ENCODE results near the gene SETMAR. TPM values are rescaled to one million over a fixed set of nuclear protein-coding genes. Genes with fewer than 3 reads are reported as not detected.
A peak's percentile ranks its signal among the peaks of the same experiment; 100 is the strongest.
"Not testable (repeated sequence)": the region's sequence is repeated elsewhere in the genome, so short reads cannot be mapped to it uniquely, and the experiment has no call there.

Gene SETMAR
- total RNA-seq, result 10 to 100 TPM; 23.6 to 25.0 TPM

- Mint-ChIP-seq H3K27ac (peak within 1 kb of the TSS; percentile 97), H3K36me3 (peaks cover 33% of the 10 kb centered on the region), H3K9me3 (peaks cover 4% of the 10 kb centered on the region), H3K4me3 (peak within 1 kb of the TSS; percentile 91), H3K4me1 (peaks cover 30% of the 10 kb centered on the region), H3K27me3 (no peaks in the 10 kb centered on the region)
- DNase-seq, result peak; percentile 87
Measured at GRCh38 chr3:4303187-4304123, at the start of gene SETMAR. Gene SETMAR, plus strand, starts transcription at chr3:4303369. Its CDS starts 2 bp downstream, at chr3:4303371.

GRCh38 chr3:4261406-4261805, 41.8 kb upstream of the SETMAR start:
- peaks cover 1% of the 10 kb centered on the region for H3K36me3 Mint-ChIP-seq
- no peaks in the 10 kb centered on the region for H3K9me3 Mint-ChIP-seq
- no peaks in the 10 kb centered on the region for H3K27me3 Mint-ChIP-seq
- no peak overlapping the region for H3K27ac Mint-ChIP-seq
- no peaks in the 10 kb centered on the region for H3K4me1 Mint-ChIP-seq
- H3K4me3 Mint-ChIP-seq, result no peak overlapping the region
- DNase-seq, result no peak

- Mint-ChIP-seq H3K36me3 (no peaks in the 10 kb centered on the region), H3K4me1 (no peaks in the 10 kb centered on the region), H3K9me3 (no peaks in the 10 kb centered on the region), H3K27ac (no peak overlapping the region), H3K4me3 (no peak overlapping the region), H3K27me3 (no peaks in the 10 kb centered on the region)
- DNase-seq, result no peak
Measured at GRCh38 chr3:4264040-4264439, 39.1 kb upstream of the SETMAR start.

GRCh38 chr3:4270720-4271119, 32.4 kb upstream of the SETMAR start:
- H3K9me3 Mint-ChIP-seq, result no peaks in the 10 kb centered on the region
- H3K4me1 Mint-ChIP-seq, result peaks cover 4% of the 10 kb centered on the region
- no peak for DNase-seq
- H3K4me3 Mint-ChIP-seq, result no peak overlapping the region
- no peak overlapping the region for H3K27ac Mint-ChIP-seq
- H3K36me3 Mint-ChIP-seq, result no peaks in the 10 kb centered on the region
- no peaks in the 10 kb centered on the region for H3K27me3 Mint-ChIP-seq

GRCh38 chr3:4271834-4272233, 31.3 kb upstream of the SETMAR start:
- H3K4me3 Mint-ChIP-seq, result no peak overlapping the region
- no peaks in the 10 kb centered on the region for H3K36me3 Mint-ChIP-seq
- no peaks in the 10 kb centered on the region for H3K27me3 Mint-ChIP-seq
- DNase-seq, result no peak
- peaks cover 4% of the 10 kb centered on the region for H3K4me1 Mint-ChIP-seq
- H3K27ac Mint-ChIP-seq, result no peak overlapping the region
- no peaks in the 10 kb centered on the region for H3K9me3 Mint-ChIP-seq

- Mint-ChIP-seq H3K27ac (no peak overlapping the region), H3K4me3 (no peak overlapping the region), H3K9me3 (no peaks in the 10 kb centered on the region), H3K4me1 (no peaks in the 10 kb centered on the region), H3K36me3 (no peaks in the 10 kb centered on the region), H3K27me3 (no peaks in the 10 kb centered on the region)
- no peak for DNase-seq
Measured at GRCh38 chr3:4279516-4280105, 23.6 kb upstream of the SETMAR start.

GRCh38 chr3:4281991-4282390, 21.2 kb upstream of the SETMAR start:
- H3K36me3 Mint-ChIP-seq, result no peaks in the 10 kb centered on the region
- H3K4me1 Mint-ChIP-seq, result no peaks in the 10 kb centered on the region
- H3K27ac Mint-ChIP-seq, result no peak overlapping the region
- no peaks in the 10 kb centered on the region for H3K9me3 Mint-ChIP-seq
- no peak overlapping the region for H3K4me3 Mint-ChIP-seq
- H3K27me3 Mint-ChIP-seq, result no peaks in the 10 kb centered on the region
- DNase-seq, result no peak

- Mint-ChIP-seq H3K4me3 (no peak overlapping the region), H3K9me3 (no peaks in the 10 kb centered on the region), H3K27me3 (no peaks in the 10 kb centered on the region), H3K27ac (no peak overlapping the region), H3K36me3 (no peaks in the 10 kb centered on the region), H3K4me1 (no peaks in the 10 kb centered on the region)
- DNase-seq, result no peak
Measured at GRCh38 chr3:4284865-4285264, 18.3 kb upstream of the SETMAR start.

- Mint-ChIP-seq H3K27me3 (no peaks in the 10 kb centered on the region), H3K9me3 (no peaks in the 10 kb centered on the region), H3K4me1 (peaks cover 10% of the 10 kb centered on the region), H3K36me3 (no peaks in the 10 kb centered on the region), H3K27ac (no peak overlapping the region), H3K4me3 (no peak overlapping the region)
- DNase-seq, result no peak
Measured at GRCh38 chr3:4289044-4289443, 14.1 kb upstream of the SETMAR start.

GRCh38 chr3:4290272-4290893, 12.8 kb upstream of the SETMAR start:
- Mint-ChIP-seq H3K4me1 (peaks cover 10% of the 10 kb centered on the region), H3K4me3 (no peak overlapping the region), H3K9me3 (no peaks in the 10 kb centered on the region), H3K27me3 (no peaks in the 10 kb centered on the region), H3K27ac (no peak overlapping the region), H3K36me3 (no peaks in the 10 kb centered on the region)
- DNase-seq, result peak; percentile 11

GRCh38 chr3:4292301-4292700, 10.9 kb upstream of the SETMAR start:
- Mint-ChIP-seq H3K4me3 (no peak overlapping the region), H3K27me3 (no peaks in the 10 kb centered on the region), H3K27ac (peak overlapping the region; percentile 5), H3K36me3 (no peaks in the 10 kb centered on the region), H3K4me1 (peaks cover 10% of the 10 kb centered on the region), H3K9me3 (no peaks in the 10 kb centered on the region)
- no peak for DNase-seq

- no peaks in the 10 kb centered on the region for H3K27me3 Mint-ChIP-seq
- no peaks in the 10 kb centered on the region for H3K36me3 Mint-ChIP-seq
- no peak overlapping the region for H3K27ac Mint-ChIP-seq
- H3K9me3 Mint-ChIP-seq, result no peaks in the 10 kb centered on the region
- peaks cover 10% of the 10 kb centered on the region for H3K4me1 Mint-ChIP-seq
- no peak for DNase-seq
- H3K4me3 Mint-ChIP-seq, result no peak overlapping the region
Measured at GRCh38 chr3:4294616-4295327, 8.4 kb upstream of the SETMAR start.

GRCh38 chr3:4296454-4296853, 6.7 kb upstream of the SETMAR start:
- not testable (repeated sequence) for H3K27me3 Mint-ChIP-seq, H3K27ac Mint-ChIP-seq, DNase-seq, H3K4me3 Mint-ChIP-seq, H3K9me3 Mint-ChIP-seq, H3K36me3 Mint-ChIP-seq
- peaks cover 12% of the 10 kb centered on the region for H3K4me1 Mint-ChIP-seq

GRCh38 chr3:4297486-4297885, 5.7 kb upstream of the SETMAR start:
- Mint-ChIP-seq H3K27me3 (no peaks in the 10 kb centered on the region), H3K27ac (no peak overlapping the region), H3K36me3 (peaks cover 4% of the 10 kb centered on the region), H3K4me1 (peaks cover 8% of the 10 kb centered on the region), H3K4me3 (no peak overlapping the region), H3K9me3 (no peaks in the 10 kb centered on the region)
- no peak for DNase-seq

GRCh38 chr3:4302747-4303146, 422 bp upstream of the SETMAR start:
- peak overlapping the region; percentile 97 for H3K27ac Mint-ChIP-seq

More at GRCh38 chr3:4302747-4303146, 422 bp upstream of the SETMAR start:
- peaks cover 4% of the 10 kb centered on the region for H3K9me3 Mint-ChIP-seq
- H3K36me3 Mint-ChIP-seq, result peaks cover 31% of the 10 kb centered on the region
- no peaks in the 10 kb centered on the region for H3K27me3 Mint-ChIP-seq
- H3K4me1 Mint-ChIP-seq, result peaks cover 30% of the 10 kb centered on the region
- DNase-seq, result no peak
- peak overlapping the region; percentile 91 for H3K4me3 Mint-ChIP-seq

All from activated naive CD8-positive, alpha-beta T cell treated with anti-CD3 and anti-CD28 coated beads for 36 hours (primary cell).